GM06990 (cell line): Measurements from ENCODE around the gene PKHD1.

Experiments used
- DNase-seq: peaks from one replicate; pipeline ENCODE4 v3.0.0-alpha.2; 2011; ENCODE audit not compliant: insufficient read length; ENCODE audit errors: extremely low read depth
- H3K27me3 ChIP-seq: replicated peaks from 2 replicates; pipeline ENCODE4 v1.6.0; 2011; ENCODE audit warnings: low read length; ENCODE audit not compliant: control insufficient read depth, insufficient read depth
- H3K36me3 ChIP-seq: 2 replicates; pipeline ENCODE4 v1.5.1; 2011; ENCODE audit warnings: low read length; ENCODE audit not compliant: control insufficient read depth, insufficient read depth
- H3K4me3 ChIP-seq: replicated peaks from 2 replicates; pipeline ENCODE4 v1.5.1; 2011; ENCODE audit warnings: low read depth, mild to moderate bottlenecking, control low read depth, low read length
- CTCF ChIP-seq: IDR thresholded peaks from 2 replicates; pipeline ENCODE4 v1.5.1; 2011; ENCODE audit warnings: low read length, control low read depth, mild to moderate bottlenecking, inconsistent platforms; ENCODE audit not compliant: insufficient read depth, poor library complexity, severe bottlenecking

The PKHD1 gene

GRCh38 chr6:52077961-52078625 is 9.3 kb downstream of the PKHD1 start:
- no peak overlapping the region for H3K4me3 ChIP-seq
- no peak for TF ChIP-seq CTCF
- DNase-seq, result no peak
- H3K36me3 ChIP-seq, result no peaks in the 10 kb centered on the region
- H3K27me3 ChIP-seq, result no peaks in the 10 kb centered on the region

- Histone ChIP-seq H3K4me3 (no peak overlapping the region), H3K36me3 (no peaks in the 10 kb centered on the region), H3K27me3 (no peaks in the 10 kb centered on the region)
- no peak for DNase-seq
- no peak for TF ChIP-seq CTCF
Measured at GRCh38 chr6:52077180-52077884, 10.1 kb downstream of the PKHD1 start.

GRCh38 chr6:52076791-52077179 is 10.6 kb downstream of the PKHD1 start:
- no peaks in the 10 kb centered on the region for H3K27me3 ChIP-seq
- no peaks in the 10 kb centered on the region for H3K36me3 ChIP-seq
- no peak for DNase-seq
- H3K4me3 ChIP-seq, result no peak overlapping the region
- no peak for TF ChIP-seq CTCF

- no peak for TF ChIP-seq CTCF
- no peaks in the 10 kb centered on the region for H3K27me3 ChIP-seq
- no peaks in the 10 kb centered on the region for H3K36me3 ChIP-seq
- DNase-seq, result no peak
- no peak overlapping the region for H3K4me3 ChIP-seq
Measured at GRCh38 chr6:52074716-52075115, 12.7 kb downstream of the PKHD1 start.

GRCh38 chr6:52074155-52074554 is 13.3 kb downstream of the PKHD1 start:
- Histone ChIP-seq H3K27me3 (no peaks in the 10 kb centered on the region), H3K4me3 (no peak overlapping the region), H3K36me3 (no peaks in the 10 kb centered on the region)
- no peak for TF ChIP-seq CTCF
- DNase-seq, result no peak

- Histone ChIP-seq H3K27me3 (no peaks in the 10 kb centered on the region; the same call in 1 of the 2 replicates), H3K36me3 (no peaks in the 10 kb centered on the region), H3K4me3 (no peak overlapping the region)
- no peak for DNase-seq
- TF ChIP-seq CTCF, result no peak
Measured at GRCh38 chr6:52065621-52066020, 21.8 kb downstream of the PKHD1 start.
